ENCODE data around the gene TMEM88.

GRCh38 chr17:7807206-7807605 lies 47.7 kb upstream of the TMEM88 start:
- TF ChIP-seq CTCF (conservative IDR thresholded peaks at IDR 0.05; ENCODE audit: low read length) (no peak), EZH2phosphoT487 (IDR thresholded peaks at IDR 0.05; ENCODE audit: borderline replicate concordance, low read depth, low read length) (no peak)
